Activated T-cell treated with anti-CD3 and anti-CD28 coated beads, Interleukin-2, amount 50 U/mL, for 48 hours (primary cell): ENCODE measurements around the gene ALG8.
"Not testable (repeated sequence)": the region's sequence is repeated elsewhere in the genome, so short reads cannot be mapped to it uniquely, and the experiment has no call there.

Source experiments
- DNase-seq, 2 experiments: peaks; one replicate each; pipeline ENCODE4 v3.0.0-alpha.2; 2020

ALG8 gene

GRCh38 chr11:78066471-78066870 lies 73.0 kb downstream of the ALG8 start:
- no peak for DNase-seq

DNA sequence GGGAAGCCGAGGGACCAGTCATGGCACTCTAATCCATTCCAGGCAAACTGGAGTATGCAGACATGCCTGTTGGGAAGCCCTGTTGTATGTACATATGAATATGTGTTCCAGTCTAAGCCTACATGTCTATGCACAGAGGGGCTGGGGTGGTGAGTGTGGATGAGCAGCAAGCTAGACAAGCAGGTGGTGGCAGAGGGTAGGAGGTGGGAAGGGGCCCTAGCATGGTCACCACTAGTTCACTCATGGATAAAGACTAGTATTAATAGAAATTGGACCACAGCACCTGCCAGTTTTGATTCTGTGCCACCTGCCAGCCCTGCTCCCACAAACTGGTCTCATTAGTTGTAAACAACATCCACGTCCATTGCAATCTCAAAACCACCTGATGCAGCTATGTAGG lies 74.2 kb downstream of the ALG8 start:
- DNase-seq: no peak

GRCh38 chr11:78063440-78064181 lies 75.8 kb downstream of the ALG8 start, which contains the start of gene THRSP:
Gene THRSP (plus strand): TSS chr11:78063861. CDS start chr11:78063882, 21 bp downstream.
- no peak for DNase-seq

DNA sequence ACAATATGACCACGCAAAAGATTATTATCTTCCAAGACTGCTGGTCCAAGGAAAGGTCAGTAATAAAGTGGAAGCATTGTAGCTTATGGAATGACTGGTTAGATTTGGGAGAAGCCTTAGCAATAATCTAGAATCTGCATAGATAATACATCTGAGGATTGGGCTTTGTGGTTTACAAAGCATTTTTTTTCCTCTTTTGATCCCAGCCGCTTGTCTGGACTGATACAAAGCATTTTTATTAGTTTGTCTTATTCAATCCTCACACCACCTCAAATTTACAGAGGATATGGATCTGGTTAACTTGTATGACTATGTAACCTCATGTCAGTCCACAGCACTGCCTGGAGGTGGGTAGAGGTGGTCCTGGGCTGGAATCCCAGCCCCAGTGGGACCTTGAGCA lies 76.8 kb downstream of the ALG8 start:
- DNase-seq: no peak

GRCh38 chr11:78061921-78062311 lies 77.5 kb downstream of the ALG8 start:
- no peak for DNase-seq

DNA sequence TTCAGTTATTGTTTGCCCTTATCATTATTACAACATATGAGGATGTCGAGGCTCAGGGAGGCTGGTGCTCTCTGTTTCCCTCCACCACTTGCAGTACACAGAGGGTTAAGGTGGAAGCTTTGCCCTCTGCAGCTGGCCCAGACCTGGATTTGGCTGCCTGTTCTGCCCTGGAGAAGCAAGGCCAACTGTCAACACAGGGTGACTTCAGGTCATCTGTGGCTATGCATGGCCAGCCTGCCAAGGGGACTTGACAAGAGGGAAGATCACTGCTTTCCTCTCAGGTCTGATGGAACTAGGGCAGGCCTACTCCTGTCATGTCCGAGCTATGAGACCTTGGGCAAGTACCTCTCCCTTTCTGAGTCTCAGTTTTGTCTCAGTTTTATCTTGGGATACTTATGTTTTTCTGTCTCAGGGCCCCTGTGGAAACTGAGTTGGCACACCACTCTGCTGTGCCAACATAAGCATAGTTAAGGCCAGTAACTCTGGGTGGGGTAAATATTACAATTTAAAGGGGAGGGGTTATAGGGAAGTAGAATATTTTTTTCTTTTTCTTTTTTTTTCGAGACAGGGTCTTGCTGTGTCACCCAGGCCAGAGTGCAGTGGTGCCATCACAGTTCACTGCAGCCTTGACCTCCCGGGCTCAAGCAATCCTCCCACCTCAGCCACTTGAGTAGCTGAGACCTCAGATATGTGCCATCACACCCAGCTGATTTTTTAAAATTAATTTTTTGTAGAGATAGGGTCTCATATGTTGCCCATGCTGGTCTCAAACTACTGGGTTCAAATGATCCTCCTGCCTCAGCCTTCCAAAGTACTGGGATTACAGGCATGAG lies 78.1 kb downstream of the ALG8 start:
- no peak for DNase-seq

GRCh38 chr11:78060533-78060932 lies 78.9 kb downstream of the ALG8 start:
- DNase-seq: no peak

GRCh38 chr11:78059749-78060328 lies 79.6 kb downstream of the ALG8 start:
- DNase-seq: not testable (repeated sequence)

- no peak for DNase-seq
Measured at GRCh38 chr11:78057462-78058055, 81.9 kb downstream of the ALG8 start.

- DNase-seq: no peak
Measured at GRCh38 chr11:78056093-78056492, 83.3 kb downstream of the ALG8 start.

DNA sequence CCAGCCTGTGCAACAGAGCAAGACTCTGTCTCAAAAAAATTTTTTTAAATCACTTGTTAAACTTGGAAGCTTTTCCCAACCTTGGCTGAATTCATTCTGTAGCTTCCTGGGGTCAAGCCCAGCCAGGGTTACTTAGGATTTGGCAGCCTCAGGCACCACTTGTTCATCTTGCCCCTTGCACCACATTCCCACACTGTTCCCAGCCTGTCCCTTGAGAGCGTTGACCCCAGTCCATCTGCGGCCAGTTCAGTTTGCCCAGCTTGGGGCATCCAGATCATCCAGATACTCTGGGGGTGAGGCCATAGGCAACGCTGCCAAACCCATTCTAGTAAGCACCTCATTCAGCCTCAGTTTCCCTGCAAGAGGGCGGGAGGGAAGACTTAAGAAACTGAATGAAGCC lies 84.5 kb downstream of the ALG8 start:
- DNase-seq: no peak

- no peak for DNase-seq
Measured at GRCh38 chr11:78050964-78051831, 88.2 kb downstream of the ALG8 start.
